Choroid plexus epithelial cell (primary cell): ENCODE measurements around the gene PSME4.

ENCODE experiments used
- DNase-seq: peaks from one replicate; pipeline ENCODE4 v3.0.0-alpha.2; 2010; ENCODE audit warnings: low read depth
- H3K4me3 ChIP-seq: 2 replicates; pipeline ENCODE4 v1.5.1; 2011; ENCODE audit warnings: low read depth, mild to moderate bottlenecking, control low read depth, low read length, moderate library complexity
- TF ChIP-seq, protein P1 (sequence below): conservative IDR thresholded peaks from 2 replicates; pipeline ENCODE4 v1.5.1; 2011; ENCODE audit warnings: low read depth, mild to moderate bottlenecking, control low read depth, inconsistent platforms, low read length, moderate library complexity

The PSME4 gene

GRCh38 chr2:53865962-53866361, 104.8 kb downstream of the PSME4 start:
- H3K4me3 ChIP-seq, result no peak overlapping the region
- no peak for DNase-seq
- TF ChIP-seq, protein P1, sequence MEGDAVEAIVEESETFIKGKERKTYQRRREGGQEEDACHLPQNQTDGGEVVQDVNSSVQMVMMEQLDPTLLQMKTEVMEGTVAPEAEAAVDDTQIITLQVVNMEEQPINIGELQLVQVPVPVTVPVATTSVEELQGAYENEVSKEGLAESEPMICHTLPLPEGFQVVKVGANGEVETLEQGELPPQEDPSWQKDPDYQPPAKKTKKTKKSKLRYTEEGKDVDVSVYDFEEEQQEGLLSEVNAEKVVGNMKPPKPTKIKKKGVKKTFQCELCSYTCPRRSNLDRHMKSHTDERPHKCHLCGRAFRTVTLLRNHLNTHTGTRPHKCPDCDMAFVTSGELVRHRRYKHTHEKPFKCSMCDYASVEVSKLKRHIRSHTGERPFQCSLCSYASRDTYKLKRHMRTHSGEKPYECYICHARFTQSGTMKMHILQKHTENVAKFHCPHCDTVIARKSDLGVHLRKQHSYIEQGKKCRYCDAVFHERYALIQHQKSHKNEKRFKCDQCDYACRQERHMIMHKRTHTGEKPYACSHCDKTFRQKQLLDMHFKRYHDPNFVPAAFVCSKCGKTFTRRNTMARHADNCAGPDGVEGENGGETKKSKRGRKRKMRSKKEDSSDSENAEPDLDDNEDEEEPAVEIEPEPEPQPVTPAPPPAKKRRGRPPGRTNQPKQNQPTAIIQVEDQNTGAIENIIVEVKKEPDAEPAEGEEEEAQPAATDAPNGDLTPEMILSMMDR, result no peak

DNA sequence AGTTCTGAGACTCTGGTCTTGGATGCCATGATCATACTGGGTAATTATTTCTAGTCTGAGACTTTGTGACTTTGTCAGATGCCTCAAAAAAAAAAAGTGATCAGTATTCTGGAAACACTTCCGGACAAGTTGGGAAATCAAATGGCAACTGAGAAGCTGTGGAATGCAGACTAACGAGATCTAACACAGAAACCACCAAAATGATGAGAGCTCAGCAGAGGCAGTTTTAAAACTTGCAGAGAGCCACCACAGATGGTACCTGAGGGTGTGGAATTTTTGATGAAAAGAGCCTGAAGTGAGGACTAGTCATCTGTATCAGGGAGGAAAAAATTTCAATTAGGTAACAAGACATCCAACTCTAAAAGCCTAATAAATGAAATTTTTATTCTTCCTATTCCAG, 105.5 kb downstream of the PSME4 start:
- TF ChIP-seq, protein P1, result no peak
- no peak for DNase-seq
- H3K4me3 ChIP-seq, result no peak overlapping the region

GRCh38 chr2:53863538-53864227, 107.1 kb downstream of the PSME4 start:
- DNase-seq, result no peak
- H3K4me3 ChIP-seq, result no peak overlapping the region
- TF ChIP-seq, protein P1, result no peak

DNA sequence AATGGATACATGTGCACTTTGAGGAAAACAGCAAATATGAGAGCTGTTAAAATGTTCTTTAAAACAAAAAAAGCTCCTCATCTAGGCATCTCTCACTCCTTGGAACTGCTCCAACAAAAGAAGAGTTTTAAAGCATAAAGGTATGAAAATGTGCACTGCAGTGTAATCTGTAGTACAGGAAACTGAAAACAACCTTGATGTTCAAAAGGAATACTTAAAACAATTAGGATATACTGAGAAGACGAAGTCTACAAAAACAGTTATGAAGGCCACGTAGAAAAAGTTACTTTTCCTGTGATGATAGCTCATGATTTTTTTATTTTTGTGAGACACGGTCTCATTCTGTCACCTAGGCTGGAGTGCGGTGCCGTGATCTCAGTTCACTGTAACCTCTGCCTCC, 109.0 kb downstream of the PSME4 start:
- H3K4me3 ChIP-seq, result no peak overlapping the region
- TF ChIP-seq, protein P1, result no peak
- DNase-seq, result no peak

DNA sequence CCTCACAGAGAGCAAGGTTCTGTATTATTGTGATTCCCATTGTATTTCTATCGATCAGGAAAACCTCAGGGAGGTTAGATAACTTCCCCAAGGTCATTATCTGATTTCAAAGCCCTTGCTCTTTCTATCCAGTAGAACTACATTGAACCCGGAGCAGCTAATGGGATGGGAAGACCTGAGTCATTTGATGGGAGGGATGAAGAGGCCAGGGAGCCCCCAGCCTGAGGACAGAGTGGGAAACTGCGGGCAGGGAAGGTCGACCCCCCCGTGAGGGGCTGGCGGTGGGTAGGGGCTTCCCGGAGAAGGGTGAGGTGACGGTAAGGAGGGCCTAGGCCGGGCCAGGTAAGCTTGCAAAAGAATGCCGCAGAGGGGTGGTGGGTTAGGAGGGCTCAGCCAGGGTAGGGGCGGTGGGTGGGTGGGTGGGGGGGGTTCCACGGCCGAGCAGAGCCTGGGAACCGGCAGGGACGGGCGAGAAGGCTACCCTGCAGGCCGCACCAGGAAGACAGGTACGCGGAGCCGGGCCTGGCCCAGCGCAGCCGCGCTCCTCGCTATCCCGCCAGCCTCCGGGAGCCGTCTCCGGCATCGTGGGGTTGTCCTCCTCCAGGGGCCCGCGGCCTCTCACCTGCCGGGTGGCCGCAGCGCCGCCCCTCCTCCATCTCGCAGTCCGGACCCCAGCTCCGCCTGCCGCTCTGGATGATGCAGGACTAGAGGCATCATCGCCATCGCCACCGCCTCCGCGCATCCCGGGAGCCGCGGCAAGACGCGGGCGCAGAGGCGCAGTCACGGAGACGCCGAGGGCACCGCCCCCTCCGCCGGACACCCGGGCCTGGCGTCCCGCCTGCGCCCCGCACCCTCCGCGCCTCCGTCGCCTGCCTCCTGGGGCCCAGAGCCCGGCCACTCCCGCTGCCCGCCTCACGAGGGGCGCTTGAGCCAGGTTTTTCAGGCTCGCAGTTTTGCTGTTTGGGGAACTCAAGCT, 111.3 kb downstream of the PSME4 start, which contains the start of gene GPR75:
Gene GPR75 (minus strand): TSS at position 762 of the 976 bp plus-strand sequence. CDS start 5,211 bp downstream, outside the sequence.
- peak; percentile 22 for DNase-seq
- peak within 1 kb of the TSS; percentile 62 for H3K4me3 ChIP-seq
- TF ChIP-seq, protein P1, result no peak

GRCh38 chr2:53856272-53856671, 114.5 kb downstream of the PSME4 start:
- H3K4me3 ChIP-seq, result no peak overlapping the region
- TF ChIP-seq, protein P1, result no peak
- no peak for DNase-seq
